H9 (cell line): ENCODE measurements around the gene UTF1. TPM values are rescaled to one million over a fixed set of nuclear protein-coding genes. Genes with fewer than 3 reads are reported as not detected.

Experiments used
- DNase-seq: peaks from one replicate; pipeline ENCODE4 v3.0.0-alpha.2; 2017
- H2AFZ ChIP-seq: one replicate; pipeline ENCODE4 v1.6.1; 2013; ENCODE audit warnings: mild to moderate bottlenecking, low read length, control low read depth, moderate library complexity
- H2AK5ac ChIP-seq: 2 replicates; pipeline ENCODE4 v1.6.1; 2013; ENCODE audit warnings: low read length, control low read depth, mixed read lengths; ENCODE audit not compliant: insufficient read length
- H2BK120ac ChIP-seq: one replicate; pipeline ENCODE4 v1.6.1; 2013; ENCODE audit warnings: low read depth, mild to moderate bottlenecking, low read length, control low read depth, inconsistent platforms; ENCODE audit not compliant: poor library complexity, severe bottlenecking
- H2BK12ac ChIP-seq: 2 replicates; pipeline ENCODE4 v1.6.1; 2013; ENCODE audit warnings: low read length, control low read depth, mixed read lengths, low read depth; ENCODE audit not compliant: insufficient read length
- H2BK15ac ChIP-seq: 2 replicates; pipeline ENCODE4 v1.6.1; 2013; ENCODE audit warnings: low read depth, low read length, control low read depth
- H2BK20ac ChIP-seq: one replicate; pipeline ENCODE4 v1.6.1; 2013; ENCODE audit warnings: low read depth, mild to moderate bottlenecking, low read length, control low read depth, inconsistent platforms; ENCODE audit not compliant: poor library complexity, severe bottlenecking
- H2BK5ac ChIP-seq: 2 replicates; pipeline ENCODE4 v1.6.1; 2013; ENCODE audit warnings: low read length, control low read depth, mixed read lengths; ENCODE audit not compliant: insufficient read length
- H3K14ac ChIP-seq: 2 replicates; pipeline ENCODE4 v1.6.1; 2013; ENCODE audit warnings: low read length, control low read depth; ENCODE audit not compliant: insufficient read depth
- H3K18ac ChIP-seq: 2 replicates; pipeline ENCODE4 v1.6.1; 2013; ENCODE audit warnings: low read depth, mild to moderate bottlenecking, mixed read lengths, low read length, control low read depth; ENCODE audit not compliant: insufficient read length
- H3K23ac ChIP-seq: 2 replicates; pipeline ENCODE4 v1.6.1; 2013; ENCODE audit warnings: low read length, control low read depth, mixed read lengths, low read depth; ENCODE audit not compliant: insufficient read length
- H3K23me2 ChIP-seq: 2 replicates; pipeline ENCODE4 v1.6.1; 2013; ENCODE audit warnings: low read depth, mild to moderate bottlenecking, mixed read lengths, low read length, control low read depth; ENCODE audit not compliant: insufficient read length, poor library complexity, severe bottlenecking
- H3K27ac ChIP-seq: 2 replicates; pipeline ENCODE4 v1.5.1; 2013; ENCODE audit warnings: low read length, control low read depth, mixed read lengths, low read depth; ENCODE audit not compliant: insufficient read length
- H3K27me3 ChIP-seq: 2 replicates; pipeline ENCODE4 v1.6.1; 2013; ENCODE audit warnings: low read length, control low read depth, inconsistent platforms; ENCODE audit not compliant: insufficient read depth
- H3K4ac ChIP-seq: 2 replicates; pipeline ENCODE4 v1.6.1; 2013; ENCODE audit warnings: low read depth, mild to moderate bottlenecking, control low read depth, inconsistent platforms, low read length, moderate library complexity
- H3K4me1 ChIP-seq: 2 replicates; pipeline ENCODE4 v1.6.1; 2013; ENCODE audit warnings: low read length, control low read depth, inconsistent platforms; ENCODE audit not compliant: insufficient read depth
- H3K4me2 ChIP-seq: 2 replicates; pipeline ENCODE4 v1.6.1; 2013; ENCODE audit warnings: low read length, control low read depth, mixed read lengths; ENCODE audit not compliant: insufficient read length, insufficient read depth
- H3K56ac ChIP-seq: 2 replicates; pipeline ENCODE4 v1.6.1; 2013; ENCODE audit warnings: low read depth, mild to moderate bottlenecking, mixed read lengths, low read length, control low read depth; ENCODE audit not compliant: insufficient read length
- H3K79me1 ChIP-seq: 2 replicates; pipeline ENCODE4 v1.6.1; 2013; ENCODE audit warnings: low read depth, mild to moderate bottlenecking, moderate library complexity, low read length, control low read depth, inconsistent platforms; ENCODE audit not compliant: insufficient read depth, poor library complexity, severe bottlenecking
- H3K79me2 ChIP-seq: 2 replicates; pipeline ENCODE4 v1.6.1; 2013; ENCODE audit warnings: low read length, control low read depth, inconsistent platforms; ENCODE audit not compliant: insufficient read depth
- H3K9ac ChIP-seq: 2 replicates; pipeline ENCODE4 v1.6.1; 2013; ENCODE audit warnings: low read length, control low read depth, mixed read lengths; ENCODE audit not compliant: insufficient read length; ENCODE audit errors: extremely low read depth
- H3K9me3 ChIP-seq: one replicate; pipeline ENCODE4 v1.6.1; 2013; ENCODE audit warnings: low read depth, low read length, inconsistent platforms; ENCODE audit not compliant: control insufficient read depth
- H3T11ph ChIP-seq: one replicate; pipeline ENCODE4 v1.6.1; 2013; ENCODE audit warnings: mild to moderate bottlenecking, low read length, control low read depth, inconsistent platforms
- H4K20me1 ChIP-seq: one replicate; pipeline ENCODE4 v1.6.1; 2013; ENCODE audit not compliant: control insufficient read depth, insufficient read length, insufficient read depth
- H4K5ac ChIP-seq: 2 replicates; pipeline ENCODE4 v1.6.1; 2013; ENCODE audit warnings: low read depth, mild to moderate bottlenecking, mixed read lengths, low read length, control low read depth; ENCODE audit not compliant: insufficient read length
- H4K8ac ChIP-seq: replicated peaks from 2 replicates; pipeline ENCODE4 v1.6.1; 2013; ENCODE audit warnings: low read length, control low read depth, mixed read lengths, low read depth; ENCODE audit not compliant: insufficient read length
- H4K91ac ChIP-seq: 2 replicates; pipeline ENCODE4 v1.6.1; 2013; ENCODE audit warnings: low read depth, mild to moderate bottlenecking, moderate library complexity, mixed read lengths, low read length, control low read depth; ENCODE audit not compliant: insufficient read length
- H3K27ac Mint-ChIP-seq, 3 experiments: 2 replicates in 2 of 3; 3 replicates in 1 of 3; pipeline ENCODE4 v1.8.0; 2020 to 2021; ENCODE audit warnings: mixed read lengths in 3 of 3, mild to moderate bottlenecking in 1 of 3, moderate library complexity in 1 of 3
- H3K27me3 Mint-ChIP-seq: 2 replicates; pipeline ENCODE4 v1.8.0; 2021; ENCODE audit warnings: low read depth, mild to moderate bottlenecking, moderate library complexity, mixed read lengths
- H3K36me3 Mint-ChIP-seq, 3 experiments: 2 replicates in 2 of 3; 3 replicates in 1 of 3; pipeline ENCODE4 v1.8.0; 2020 to 2021; ENCODE audit warnings: low read depth in 3 of 3, mixed read lengths in 3 of 3; ENCODE audit not compliant: insufficient read depth in 1 of 3
- H3K4me1 Mint-ChIP-seq, 2 experiments: 2 replicates each; pipeline ENCODE4 v1.8.0; 2020; ENCODE audit warnings: mixed read lengths in 2 of 2
- H3K4me3 Mint-ChIP-seq, 2 experiments: 2 replicates in 1 of 2; 3 replicates in 1 of 2; pipeline ENCODE4 v1.8.0; 2020 to 2021; ENCODE audit warnings: mild to moderate bottlenecking in 2 of 2, mixed read lengths in 2 of 2, moderate library complexity in 1 of 2
- H3K9me3 Mint-ChIP-seq, 2 experiments: 2 replicates in 1 of 2; 3 replicates in 1 of 2; pipeline ENCODE4 v1.8.0; 2020; ENCODE audit warnings: mild to moderate bottlenecking in 2 of 2, mixed read lengths in 2 of 2, moderate library complexity in 1 of 2
- WGBS: extraction: QIAGEN DNeasy Blood & Tissue Kit; methylation state at CpG from one replicate; pipeline ENCODE4 v1.1.7; 2013; ENCODE audit warnings: missing lambda C conversion rate, low lambda C conversion rate, mixed read lengths; ENCODE audit not compliant: insufficient read length; ENCODE audit errors: extremely low coverage; 5-methylcytosine and 5-hydroxymethylcytosine counted together
- total RNA-seq: library from RNA; stranded (reverse); gene quantifications from 2 replicates; pipeline ENCODE4 v1.2.1, GENCODE V29; 2021
- TF ChIP-seq, protein P1 (sequence below): fragments of 200-600 bp; sonication (generic); conservative IDR thresholded peaks from 3 replicates; pipeline ENCODE4 v1.8.0; 2021; ENCODE audit warnings: antibody characterized with exemption, mild to moderate bottlenecking

The UTF1 gene
- total RNA-seq, 1 experiment from 2014 or later = 31.5 TPM

DNA sequence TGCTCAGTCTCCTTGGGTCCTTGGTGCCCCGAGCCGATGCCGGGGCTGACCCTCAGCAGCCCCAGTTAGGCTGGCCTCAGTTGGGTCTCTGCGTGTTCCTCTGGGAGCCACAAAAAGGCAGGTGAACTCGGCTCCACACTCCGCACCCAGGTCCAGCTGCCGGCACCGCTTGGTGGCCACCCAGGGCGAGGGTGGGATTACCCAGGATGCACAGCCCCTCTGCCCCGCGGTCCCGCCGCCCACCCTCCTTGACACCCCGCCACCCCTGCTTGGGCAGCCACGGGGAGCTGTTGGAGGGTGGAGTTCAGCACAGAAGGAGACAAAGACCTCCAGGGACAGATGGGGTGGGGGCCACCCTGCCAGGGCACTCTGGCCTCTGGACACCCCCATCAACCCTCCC lies 25.3 kb downstream of the UTF1 start:
- H4K91ac ChIP-seq = no peak overlapping the region
- H2BK15ac ChIP-seq = no peak overlapping the region
- H3K9ac ChIP-seq = no peak overlapping the region
- H3K27ac ChIP-seq = no peak overlapping the region
- H2BK120ac ChIP-seq = no peak overlapping the region
- H3K27me3 ChIP-seq = no peaks in the 10 kb centered on the region
- H3K9me3 ChIP-seq = no peaks in the 10 kb centered on the region
- Mint-ChIP-seq H3K4me1 (peaks cover 8 to 23% of the 10 kb centered on the region in 2 experiments), H3K27ac (no peak overlapping the region), H3K27me3 (peaks cover 5% of the 10 kb centered on the region), H3K9me3 (no peaks in the 10 kb centered on the region; a peak in 1 of 5 replicates), H3K36me3 (no peaks in the 10 kb centered on the region), H3K4me3 (no peak overlapping the region)
- no peak overlapping the region for H4K8ac ChIP-seq
- no peak overlapping the region for H3K56ac ChIP-seq
- no peak overlapping the region for H3K4me2 ChIP-seq
- H2AFZ ChIP-seq = no peak overlapping the region
- no peak overlapping the region for H3K4ac ChIP-seq
- no peaks in the 10 kb centered on the region for H4K20me1 ChIP-seq
- H3K79me2 ChIP-seq = no peaks in the 10 kb centered on the region
- H3K18ac ChIP-seq = no peak overlapping the region
- no peak overlapping the region for H2BK5ac ChIP-seq
- H3K23ac ChIP-seq = no peak overlapping the region
- H3K23me2 ChIP-seq = no peaks in the 10 kb centered on the region
- no peak overlapping the region for H2AK5ac ChIP-seq
- WGBS = no CpG with 5 or more reads among the region's 15 CpGs
- no peak overlapping the region for H2BK20ac ChIP-seq
- H3T11ph ChIP-seq = no peak overlapping the region
- no peak for DNase-seq
- H3K79me1 ChIP-seq = no peaks in the 10 kb centered on the region
- H2BK12ac ChIP-seq = no peak overlapping the region
- H3K14ac ChIP-seq = no peak overlapping the region
- no peaks in the 10 kb centered on the region for H3K4me1 ChIP-seq
- TF ChIP-seq, protein P1, sequence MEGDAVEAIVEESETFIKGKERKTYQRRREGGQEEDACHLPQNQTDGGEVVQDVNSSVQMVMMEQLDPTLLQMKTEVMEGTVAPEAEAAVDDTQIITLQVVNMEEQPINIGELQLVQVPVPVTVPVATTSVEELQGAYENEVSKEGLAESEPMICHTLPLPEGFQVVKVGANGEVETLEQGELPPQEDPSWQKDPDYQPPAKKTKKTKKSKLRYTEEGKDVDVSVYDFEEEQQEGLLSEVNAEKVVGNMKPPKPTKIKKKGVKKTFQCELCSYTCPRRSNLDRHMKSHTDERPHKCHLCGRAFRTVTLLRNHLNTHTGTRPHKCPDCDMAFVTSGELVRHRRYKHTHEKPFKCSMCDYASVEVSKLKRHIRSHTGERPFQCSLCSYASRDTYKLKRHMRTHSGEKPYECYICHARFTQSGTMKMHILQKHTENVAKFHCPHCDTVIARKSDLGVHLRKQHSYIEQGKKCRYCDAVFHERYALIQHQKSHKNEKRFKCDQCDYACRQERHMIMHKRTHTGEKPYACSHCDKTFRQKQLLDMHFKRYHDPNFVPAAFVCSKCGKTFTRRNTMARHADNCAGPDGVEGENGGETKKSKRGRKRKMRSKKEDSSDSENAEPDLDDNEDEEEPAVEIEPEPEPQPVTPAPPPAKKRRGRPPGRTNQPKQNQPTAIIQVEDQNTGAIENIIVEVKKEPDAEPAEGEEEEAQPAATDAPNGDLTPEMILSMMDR = no peak
- no peak overlapping the region for H4K5ac ChIP-seq
